Measurements from ENCODE around the gene POU5F1.

DNA sequence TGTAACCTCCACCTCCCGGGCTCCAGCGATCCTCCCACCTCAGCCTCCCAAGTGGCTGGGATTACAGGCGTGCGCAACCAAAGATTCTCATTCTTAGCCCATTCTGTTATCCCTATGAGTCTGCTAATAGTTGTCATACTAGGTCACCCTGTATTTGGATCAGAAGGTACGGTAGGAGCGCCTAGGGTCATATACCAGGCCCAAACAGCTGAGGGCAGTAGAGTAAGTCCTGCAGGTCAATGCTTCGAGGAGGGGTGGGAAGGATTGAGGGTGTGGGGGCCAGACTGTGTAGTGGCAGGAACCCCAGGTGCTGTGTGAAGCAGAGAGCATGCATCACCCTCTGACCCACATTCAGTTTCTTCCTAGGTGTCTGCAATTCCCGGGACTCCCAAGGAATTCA is 22.7 kb upstream of the POU5F1 start:
- TF ChIP-seq, protein P1, sequence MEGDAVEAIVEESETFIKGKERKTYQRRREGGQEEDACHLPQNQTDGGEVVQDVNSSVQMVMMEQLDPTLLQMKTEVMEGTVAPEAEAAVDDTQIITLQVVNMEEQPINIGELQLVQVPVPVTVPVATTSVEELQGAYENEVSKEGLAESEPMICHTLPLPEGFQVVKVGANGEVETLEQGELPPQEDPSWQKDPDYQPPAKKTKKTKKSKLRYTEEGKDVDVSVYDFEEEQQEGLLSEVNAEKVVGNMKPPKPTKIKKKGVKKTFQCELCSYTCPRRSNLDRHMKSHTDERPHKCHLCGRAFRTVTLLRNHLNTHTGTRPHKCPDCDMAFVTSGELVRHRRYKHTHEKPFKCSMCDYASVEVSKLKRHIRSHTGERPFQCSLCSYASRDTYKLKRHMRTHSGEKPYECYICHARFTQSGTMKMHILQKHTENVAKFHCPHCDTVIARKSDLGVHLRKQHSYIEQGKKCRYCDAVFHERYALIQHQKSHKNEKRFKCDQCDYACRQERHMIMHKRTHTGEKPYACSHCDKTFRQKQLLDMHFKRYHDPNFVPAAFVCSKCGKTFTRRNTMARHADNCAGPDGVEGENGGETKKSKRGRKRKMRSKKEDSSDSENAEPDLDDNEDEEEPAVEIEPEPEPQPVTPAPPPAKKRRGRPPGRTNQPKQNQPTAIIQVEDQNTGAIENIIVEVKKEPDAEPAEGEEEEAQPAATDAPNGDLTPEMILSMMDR (conservative IDR thresholded peaks at IDR 0.05; ENCODE audit: low read length) = no peak
- no peak for TF ChIP-seq EZH2phosphoT487 (IDR thresholded peaks at IDR 0.05; ENCODE audit: borderline replicate concordance, low read depth, low read length)

Measured in OCI-LY7 (cell line).